Mucosa of descending colon (tissue), 3 donors: Measurements from ENCODE around the gene NINJ2. TPM values are rescaled to one million over a fixed set of nuclear protein-coding genes. Genes with fewer than 3 reads are reported as not detected.
"Not testable (repeated sequence)": the region's sequence is repeated elsewhere in the genome, so short reads cannot be mapped to it uniquely, and the experiment has no call there.

Experiments
- ATAC-seq: fragments of 200-7000 bp; cut with Tn5 transposase; one replicate; pipeline ENCODE4 v1.9.1; 2020; ENCODE audit warnings: mild to moderate bottlenecking, moderate library complexity
- DNase-seq, 3 donors: peaks; one replicate each; pipeline ENCODE4 v3.0.0-alpha.2; 2020
- H3K36me3 ChIP-seq: fragments of 200-600 bp; one replicate; pipeline ENCODE4 v1.8.0; 2021; ENCODE audit warnings: low read depth, mild to moderate bottlenecking
- H3K4me1 ChIP-seq: fragments of 200-600 bp; one replicate; pipeline ENCODE4 v1.8.0; 2021; ENCODE audit warnings: low read depth, mild to moderate bottlenecking
- H3K4me3 ChIP-seq: fragments of 200-600 bp; one replicate; pipeline ENCODE4 v1.8.0; 2021; ENCODE audit warnings: mild to moderate bottlenecking
- H3K9me3 ChIP-seq: fragments of 200-600 bp; one replicate; pipeline ENCODE4 v1.8.0; 2021; ENCODE audit warnings: mild to moderate bottlenecking
- CTCF ChIP-seq: fragments of 200-600 bp; IDR thresholded peaks from one replicate; pipeline ENCODE4 v1.8.0; 2022; ENCODE audit warnings: antibody characterized with exemption, mild to moderate bottlenecking
- intact Hi-C, 2 donors: fragments of 100-400 bp; cut with DNase I in 1 of 2; cut with micrococcal nuclease in 1 of 2; formaldehyde crosslinking; loops; one replicate each; pipeline versions ENCODE4 v1.11.0 to v1.11.1; 2022; cut with DNase I, micrococcal nuclease
- total RNA-seq, 3 donors: library from RNA; stranded (reverse); fragmentation: NEBNext Ultra II Directional in 2 of 3; extraction: Animal tissue kit (Norgen Biotek cat#: 25700) in 2 of 3; gene quantifications; one replicate each; pipeline versions ENCODE4 v1.2.1 to v1.2.4, GENCODE V29; 2021 to 2023
- donor health status: DM: no; HTN: no; CAD: no; lungs with moderate emphysema.
- donor health status: DM: no; HTN: no; CAD: no.
- donor health status: DM: no; HTN: yes; CAD: no.

The NINJ2 gene
- total RNA-seq, 3 donors from 2014 or later = 3.6 to 5.2 (median 3.8) TPM

GRCh38 chr12:579420-580110 lies 83.7 kb downstream of the NINJ2 start:
- Histone ChIP-seq H3K9me3 (no peaks in the 10 kb centered on the region), H3K4me1 (peaks cover 6% of the 10 kb centered on the region), H3K4me3 (no peak overlapping the region), H3K36me3 (no peaks in the 10 kb centered on the region)
- no peak for TF ChIP-seq CTCF
- intact Hi-C loops = loop anchor here (10.0 kb wide), 3 partner anchors 175 to 365 kb away; partner anchors contain the start of genes RAD52 (in 1 of the 2) and WNK1 (in 1 of the 2)
- no peak for DNase-seq
- no peak for ATAC-seq

- Histone ChIP-seq H3K36me3 (no peaks in the 10 kb centered on the region), H3K4me1 (peaks cover 6% of the 10 kb centered on the region), H3K9me3 (no peaks in the 10 kb centered on the region), H3K4me3 (no peak overlapping the region)
- ATAC-seq = no peak
- no peak for TF ChIP-seq CTCF
- intact Hi-C loops = loop anchor here (10.0 kb wide), 3 partner anchors 176 to 366 kb away; partner anchors contain the start of genes RAD52 (in 1 of the 2) and WNK1 (in 1 of the 2)
- DNase-seq = no peak
Measured at GRCh38 chr12:578748-579419, 84.4 kb downstream of the NINJ2 start.

GRCh38 chr12:577994-578747 lies 85.1 kb downstream of the NINJ2 start:
- H3K9me3 ChIP-seq, ATAC-seq, DNase-seq, H3K4me1 ChIP-seq, H3K4me3 ChIP-seq, H3K36me3 ChIP-seq: not testable (repeated sequence)
- intact Hi-C loops = loop anchor here (10.0 kb wide), 3 partner anchors 177 to 367 kb away; partner anchors contain the start of genes RAD52 (in 1 of the 2) and WNK1 (in 1 of the 2)

- TF ChIP-seq CTCF = no peak
- no peak overlapping the region for H3K4me3 ChIP-seq
- H3K4me1 ChIP-seq = peaks cover 13% of the 10 kb centered on the region
- H3K9me3 ChIP-seq = no peaks in the 10 kb centered on the region
- DNase-seq (no peak), ATAC-seq (no peak)
- H3K36me3 ChIP-seq = no peaks in the 10 kb centered on the region
- intact Hi-C loops = loop anchor here (10.0 kb wide), 3 partner anchors 178 to 368 kb away; partner anchors contain the start of genes RAD52 (in 1 of the 2) and WNK1 (in 1 of the 2)
Measured at GRCh38 chr12:576615-577110, 86.6 kb downstream of the NINJ2 start.

- peak; percentile 85 to 91 (median 87) for DNase-seq
- H3K4me3 ChIP-seq = no peak overlapping the region
- intact Hi-C loops = loop anchor here (10.0 kb wide), 3 partner anchors 179 to 369 kb away; partner anchors contain the start of genes RAD52 (in 1 of the 2) and WNK1 (in 1 of the 2)
- H3K36me3 ChIP-seq = no peaks in the 10 kb centered on the region
- ATAC-seq = peak; percentile 90
- TF ChIP-seq CTCF = peak; percentile 99
- H3K4me1 ChIP-seq = peaks cover 13% of the 10 kb centered on the region
- no peaks in the 10 kb centered on the region for H3K9me3 ChIP-seq
Measured at GRCh38 chr12:575948-576614, 87.2 kb downstream of the NINJ2 start.
